ENCODE results near the gene PJVK.

DNA sequence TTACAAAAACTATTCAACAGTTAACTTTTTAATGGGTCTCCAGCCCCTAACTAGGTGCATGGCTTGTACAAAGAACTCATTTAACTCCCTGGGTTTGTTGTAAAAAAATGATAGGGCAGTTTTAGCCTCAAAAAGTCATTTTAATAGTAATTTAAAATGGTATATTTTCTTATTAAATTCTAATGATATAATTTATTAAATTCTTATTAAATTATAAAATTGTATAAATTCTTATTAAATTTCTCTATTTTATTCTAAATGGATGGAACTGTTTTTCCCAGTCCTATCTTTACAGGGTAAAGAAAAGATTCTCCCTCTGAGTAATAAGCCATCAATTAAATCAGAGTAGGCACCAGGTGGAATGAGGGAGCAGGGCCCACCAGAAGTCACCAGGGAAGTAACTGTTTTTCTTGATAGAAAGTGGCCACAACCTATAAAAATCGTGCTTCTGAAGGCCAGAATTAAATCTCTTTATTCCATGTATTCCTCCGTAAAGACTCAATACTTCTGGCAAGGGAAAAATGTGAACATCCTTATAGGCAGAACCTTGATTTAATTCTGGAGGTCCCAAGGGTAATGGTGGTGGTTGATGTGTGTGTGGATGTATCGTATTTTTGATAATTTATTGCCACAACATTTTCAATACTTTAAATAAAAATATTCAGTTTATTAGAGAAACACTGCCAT lies 26.4 kb downstream of the PJVK start:
- TF ChIP-seq, protein P1, sequence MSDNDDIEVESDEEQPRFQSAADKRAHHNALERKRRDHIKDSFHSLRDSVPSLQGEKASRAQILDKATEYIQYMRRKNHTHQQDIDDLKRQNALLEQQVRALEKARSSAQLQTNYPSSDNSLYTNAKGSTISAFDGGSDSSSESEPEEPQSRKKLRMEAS (CRISPR knock-in tag; IDR thresholded peaks at IDR 0.05), result no peak
- TF ChIP-seq, protein P2, sequence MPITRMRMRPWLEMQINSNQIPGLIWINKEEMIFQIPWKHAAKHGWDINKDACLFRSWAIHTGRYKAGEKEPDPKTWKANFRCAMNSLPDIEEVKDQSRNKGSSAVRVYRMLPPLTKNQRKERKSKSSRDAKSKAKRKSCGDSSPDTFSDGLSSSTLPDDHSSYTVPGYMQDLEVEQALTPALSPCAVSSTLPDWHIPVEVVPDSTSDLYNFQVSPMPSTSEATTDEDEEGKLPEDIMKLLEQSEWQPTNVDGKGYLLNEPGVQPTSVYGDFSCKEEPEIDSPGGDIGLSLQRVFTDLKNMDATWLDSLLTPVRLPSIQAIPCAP (CRISPR knock-in tag; IDR thresholded peaks at IDR 0.05), result no peak
- TF ChIP-seq, protein P3, sequence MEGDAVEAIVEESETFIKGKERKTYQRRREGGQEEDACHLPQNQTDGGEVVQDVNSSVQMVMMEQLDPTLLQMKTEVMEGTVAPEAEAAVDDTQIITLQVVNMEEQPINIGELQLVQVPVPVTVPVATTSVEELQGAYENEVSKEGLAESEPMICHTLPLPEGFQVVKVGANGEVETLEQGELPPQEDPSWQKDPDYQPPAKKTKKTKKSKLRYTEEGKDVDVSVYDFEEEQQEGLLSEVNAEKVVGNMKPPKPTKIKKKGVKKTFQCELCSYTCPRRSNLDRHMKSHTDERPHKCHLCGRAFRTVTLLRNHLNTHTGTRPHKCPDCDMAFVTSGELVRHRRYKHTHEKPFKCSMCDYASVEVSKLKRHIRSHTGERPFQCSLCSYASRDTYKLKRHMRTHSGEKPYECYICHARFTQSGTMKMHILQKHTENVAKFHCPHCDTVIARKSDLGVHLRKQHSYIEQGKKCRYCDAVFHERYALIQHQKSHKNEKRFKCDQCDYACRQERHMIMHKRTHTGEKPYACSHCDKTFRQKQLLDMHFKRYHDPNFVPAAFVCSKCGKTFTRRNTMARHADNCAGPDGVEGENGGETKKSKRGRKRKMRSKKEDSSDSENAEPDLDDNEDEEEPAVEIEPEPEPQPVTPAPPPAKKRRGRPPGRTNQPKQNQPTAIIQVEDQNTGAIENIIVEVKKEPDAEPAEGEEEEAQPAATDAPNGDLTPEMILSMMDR (IDR thresholded peaks at IDR 0.05), result no peak
- no peak for TF ChIP-seq TCF7 (CRISPR knock-in tag; IDR thresholded peaks at IDR 0.05; ENCODE audit: low read depth)
- no peak for TF ChIP-seq ETV6 (CRISPR knock-in tag; IDR thresholded peaks at IDR 0.05)
- no peak for TF ChIP-seq CREM (CRISPR knock-in tag; IDR thresholded peaks at IDR 0.05)
- TF ChIP-seq SMAD4 (CRISPR knock-in tag; IDR thresholded peaks at IDR 0.05), result no peak
- no peak for TF ChIP-seq SP1 (CRISPR knock-in tag; conservative IDR thresholded peaks at IDR 0.05)

Measured in WTC11 (cell line).